Activated CD4-positive, alpha-beta T cell treated with anti-CD3 and anti-CD28 coated beads for 24 hours (primary cell): Measurements from ENCODE around the gene POU2F2.

Experiments
- DNase-seq, 2 donors: peaks; one replicate each; pipeline ENCODE4 v3.0.0-alpha.2; 2020; ENCODE audit warnings: low read depth in 2 of 2

POU2F2 gene

DNA sequence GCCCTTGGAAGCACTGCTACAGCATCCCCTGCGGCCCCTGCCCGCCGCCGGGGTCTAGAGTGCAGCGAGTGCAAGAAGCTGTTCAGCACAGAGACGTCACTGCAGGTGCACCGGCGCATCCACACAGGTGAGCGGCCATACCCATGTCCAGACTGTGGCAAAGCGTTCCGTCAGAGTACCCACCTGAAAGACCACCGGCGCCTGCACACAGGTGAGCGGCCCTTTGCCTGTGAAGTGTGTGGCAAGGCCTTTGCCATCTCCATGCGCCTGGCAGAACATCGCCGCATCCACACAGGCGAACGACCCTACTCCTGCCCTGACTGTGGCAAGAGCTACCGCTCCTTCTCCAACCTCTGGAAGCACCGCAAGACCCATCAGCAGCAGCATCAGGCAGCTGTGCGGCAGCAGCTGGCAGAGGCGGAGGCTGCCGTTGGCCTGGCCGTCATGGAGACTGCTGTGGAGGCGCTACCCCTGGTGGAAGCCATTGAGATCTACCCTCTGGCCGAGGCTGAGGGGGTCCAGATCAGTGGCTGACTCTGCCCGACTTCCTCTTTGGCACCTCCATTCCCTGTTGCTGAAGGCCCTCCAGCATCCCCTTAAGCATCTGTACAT lies 51.4 kb downstream of the POU2F2 start:
- DNase-seq = no peak

GRCh38 chr19:42079886-42080763 lies 52.1 kb downstream of the POU2F2 start:
- no peak for DNase-seq

DNA sequence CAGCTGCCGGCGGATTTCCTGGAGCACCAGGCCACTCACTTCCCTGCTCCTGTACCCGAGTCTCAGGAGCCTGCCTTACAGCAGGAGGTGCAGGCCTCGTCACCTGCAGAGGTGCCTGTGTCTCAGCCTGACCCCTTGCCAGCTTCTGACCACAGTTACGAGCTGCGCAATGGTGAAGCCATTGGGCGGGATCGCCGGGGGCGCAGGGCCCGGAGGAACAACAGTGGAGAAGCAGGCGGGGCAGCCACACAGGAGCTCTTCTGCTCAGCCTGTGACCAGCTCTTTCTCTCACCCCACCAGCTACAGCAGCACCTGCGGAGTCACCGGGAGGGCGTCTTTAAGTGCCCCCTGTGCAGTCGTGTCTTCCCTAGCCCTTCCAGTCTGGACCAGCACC lies 53.0 kb downstream of the POU2F2 start:
- DNase-seq = no peak

GRCh38 chr19:42078538-42079275 lies 53.5 kb downstream of the POU2F2 start:
- DNase-seq = no peak

- DNase-seq = no peak
Observed at GRCh38 chr19:42078058-42078457, 54.2 kb downstream of the POU2F2 start.

DNA sequence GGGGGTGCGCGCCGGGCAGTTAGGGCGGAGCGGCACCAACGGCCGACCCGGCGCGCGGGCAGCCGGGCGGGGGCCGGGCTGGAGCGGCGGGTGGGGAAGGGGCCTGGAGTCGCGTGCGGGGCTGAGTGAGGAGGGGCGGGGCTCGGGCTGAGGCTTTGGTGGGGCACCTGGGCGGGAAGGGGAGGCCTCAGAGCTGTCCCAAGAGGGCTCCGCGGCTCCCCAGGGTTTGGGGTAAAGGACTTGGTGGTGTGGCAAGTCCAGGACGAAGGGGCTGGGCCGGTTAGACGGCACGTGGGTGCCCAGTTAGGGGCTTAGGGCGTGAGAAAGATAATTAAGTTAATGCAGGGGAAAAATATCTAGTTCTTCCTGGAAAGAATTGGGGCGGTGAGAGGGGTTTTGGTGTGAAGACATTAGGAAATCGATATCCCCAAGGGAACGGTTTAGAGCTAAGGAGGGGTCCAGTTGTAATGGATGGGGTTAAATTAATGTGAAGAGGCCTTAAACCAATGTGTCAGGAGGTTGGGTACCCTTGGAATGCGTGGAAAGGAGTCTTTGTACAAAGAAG lies 55.8 kb downstream of the POU2F2 start:
- DNase-seq = peak; percentile 22 to 30

GRCh38 chr19:42075616-42076379 lies 56.4 kb downstream of the POU2F2 start, which contains the start of gene ZNF574:
Gene ZNF574, plus strand, starts transcription at chr19:42076166. Its CDS starts 2,441 bp downstream, at chr19:42078607.
- DNase-seq = peak; percentile 97

DNA sequence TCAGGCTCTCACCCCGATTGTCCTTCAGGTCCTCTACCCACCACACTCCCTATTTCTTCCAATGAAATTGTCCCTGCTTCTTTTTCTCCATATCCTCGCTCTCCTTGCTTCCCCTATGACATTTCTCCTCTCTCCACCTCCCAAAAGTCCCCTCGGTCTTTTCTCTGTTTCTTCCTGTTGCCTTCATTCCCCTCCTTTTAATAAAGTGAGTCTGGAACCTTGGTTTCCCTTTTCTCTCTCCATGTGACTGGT lies 57.0 kb downstream of the POU2F2 start:
- no peak for DNase-seq

GRCh38 chr19:42074513-42075363 lies 57.5 kb downstream of the POU2F2 start:
- no peak for DNase-seq

DNA sequence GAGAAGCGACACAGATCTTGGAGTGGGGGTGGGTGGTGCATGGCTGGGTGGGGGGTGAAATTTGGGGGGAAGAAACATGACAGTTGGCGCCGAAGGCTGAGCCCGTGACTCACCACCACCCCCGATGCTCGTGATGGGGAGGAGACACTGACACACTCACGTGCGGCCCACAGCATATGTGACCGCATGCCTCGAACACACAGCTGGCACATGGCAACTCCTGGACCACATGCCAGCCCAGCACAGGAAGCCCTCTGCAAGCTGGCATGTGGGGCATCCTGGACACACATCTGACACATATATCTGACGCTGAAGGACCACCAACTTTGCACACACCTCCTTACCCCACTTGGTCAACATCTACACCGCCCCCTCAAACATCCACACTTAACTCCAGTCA lies 61.0 kb downstream of the POU2F2 start:
- DNase-seq = no peak

DNA sequence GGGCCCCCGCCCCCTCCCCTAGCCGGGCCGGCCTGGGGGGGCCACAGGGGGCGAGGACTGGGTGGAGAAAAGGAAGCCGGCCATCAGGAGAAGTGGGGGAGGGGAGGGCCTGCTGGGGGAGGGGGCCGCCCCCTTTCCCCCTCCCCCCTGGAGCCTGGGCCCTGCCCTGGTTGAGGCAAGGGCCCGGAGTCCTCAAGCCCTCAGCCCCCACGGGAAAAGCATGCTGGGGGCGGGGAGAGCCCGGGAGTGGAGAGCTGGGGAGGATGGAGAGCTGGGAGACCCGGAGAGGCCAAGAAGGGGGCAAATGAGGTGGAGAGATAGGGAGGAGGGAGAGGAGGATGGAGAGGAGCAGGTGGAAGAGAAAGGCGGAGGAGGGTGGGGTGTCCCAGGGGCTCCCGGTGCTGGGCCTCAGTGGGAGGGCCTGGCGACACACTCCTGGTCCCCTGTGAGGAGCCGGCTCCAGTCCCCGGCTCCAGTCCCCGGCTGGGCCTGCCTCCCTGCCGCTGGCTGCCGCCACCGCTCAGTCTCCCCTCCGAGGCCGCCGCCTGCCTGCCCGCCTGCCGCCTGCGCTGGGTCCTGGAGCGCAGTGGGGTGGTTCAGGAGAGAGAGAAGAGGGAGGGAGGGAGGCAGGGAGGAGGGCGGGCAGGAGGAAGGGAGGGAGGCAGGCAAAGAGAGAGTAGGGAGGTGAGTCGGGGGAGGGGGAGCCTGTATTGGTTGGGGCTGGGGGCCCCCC lies 62.5 kb downstream of the POU2F2 start, which contains the start of gene GRIK5:
GRIK5 (minus strand) TSS at position 588 of the 733 bp plus-strand sequence. CDS start 4,436 bp downstream, outside the sequence.
- no peak for DNase-seq

GRCh38 chr19:42068756-42069571 lies 63.3 kb downstream of the POU2F2 start:
- DNase-seq = no peak

- DNase-seq = no peak
Observed at GRCh38 chr19:42068361-42068755, 63.9 kb downstream of the POU2F2 start.

DNA sequence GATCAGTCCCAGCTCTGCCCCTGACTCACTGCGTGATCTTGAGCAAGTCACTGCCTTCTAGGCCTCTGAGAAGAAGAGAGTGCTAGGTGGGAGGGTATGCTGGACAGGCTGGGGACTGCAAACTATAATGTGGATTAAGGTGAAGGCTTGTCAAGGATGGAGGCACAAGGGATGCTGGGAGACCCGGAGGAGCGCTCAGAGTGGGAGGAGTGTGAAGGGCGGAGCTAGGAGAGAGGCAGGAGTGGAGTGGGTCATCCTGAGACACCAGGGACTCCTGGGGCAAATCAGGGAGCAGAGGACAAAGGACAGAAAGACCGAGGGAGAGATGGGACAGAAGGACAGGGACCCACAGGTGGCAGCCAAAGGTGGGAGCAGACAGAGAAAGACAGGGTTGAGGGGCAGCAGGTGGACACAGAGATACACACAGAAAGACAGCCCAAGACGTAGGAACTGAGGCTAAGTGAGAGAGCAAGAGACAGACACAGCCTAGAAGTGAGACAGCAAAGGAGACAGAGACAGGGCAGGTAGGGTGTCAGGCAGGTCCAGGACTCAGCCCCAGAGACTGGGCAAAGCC lies 64.8 kb downstream of the POU2F2 start:
- no peak for DNase-seq

DNA sequence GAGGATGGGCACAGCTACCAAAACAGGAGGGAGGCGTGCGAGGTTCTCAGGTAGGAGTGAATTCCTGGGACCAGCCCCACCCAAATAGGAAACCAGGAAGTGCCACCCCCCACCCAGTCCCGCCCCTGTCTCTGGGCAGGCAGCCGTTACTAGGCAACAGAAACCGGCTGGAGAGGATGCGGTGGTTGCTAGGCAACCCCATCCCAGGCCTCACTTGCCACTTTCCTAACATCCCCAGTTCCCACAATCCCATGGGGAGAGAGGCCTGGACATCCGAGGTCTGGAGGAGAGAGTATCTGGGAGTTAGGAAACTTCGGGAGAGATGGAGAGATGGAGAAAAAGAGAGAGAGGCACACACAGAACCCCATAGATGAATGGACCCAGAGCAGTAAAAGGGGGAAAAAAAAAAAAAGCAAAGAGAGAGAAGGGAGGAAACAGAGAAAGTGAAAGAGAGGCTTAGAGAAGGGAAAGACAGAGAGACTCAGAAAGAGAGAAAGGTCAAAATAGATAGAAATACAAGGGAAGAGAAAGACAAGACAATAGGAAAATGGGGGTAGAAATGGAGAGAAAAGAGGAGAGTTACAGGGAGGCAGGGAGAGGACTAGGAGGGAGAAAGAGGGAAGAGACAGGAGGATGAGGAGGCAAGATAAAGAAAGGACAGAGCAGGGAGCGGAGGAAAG lies 66.0 kb downstream of the POU2F2 start:
- DNase-seq = no peak

GRCh38 chr19:42065511-42065910 lies 66.7 kb downstream of the POU2F2 start:
- no peak for DNase-seq

GRCh38 chr19:42065051-42065450 lies 67.2 kb downstream of the POU2F2 start:
- DNase-seq = no peak

DNA sequence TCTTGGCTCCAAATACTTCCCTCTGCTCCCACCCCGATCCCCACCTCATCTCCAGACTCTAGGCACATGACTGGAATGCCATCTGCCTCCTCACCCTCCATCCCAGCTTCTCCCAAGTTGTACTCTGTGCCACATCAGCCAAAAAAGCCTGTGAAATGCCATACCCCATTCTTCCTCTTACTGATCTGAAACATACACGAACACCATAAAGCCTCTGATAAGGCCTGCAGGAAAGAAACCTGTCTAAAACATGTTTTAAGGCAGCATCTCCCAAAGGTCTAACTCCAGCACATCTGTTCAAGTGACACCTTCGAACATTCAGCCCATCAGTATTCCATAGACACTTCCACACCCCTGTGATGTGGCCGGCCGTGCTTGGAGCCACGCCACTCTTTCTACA lies 67.8 kb downstream of the POU2F2 start:
- no peak for DNase-seq
